HepG2 (cell line): ENCODE measurements around the gene TXNRD2. TPM values are rescaled to one million over a fixed set of nuclear protein-coding genes. Genes with fewer than 3 reads are reported as not detected.
A peak's percentile ranks its signal among the peaks of the same experiment; 100 is the strongest.

Source experiments
- ARID2 ChIP-seq: sonication (generic); formaldehyde crosslinking; IDR thresholded peaks from 2 replicates; pipeline ENCODE4 v1.8.1; 2022; ENCODE audit warnings: mild to moderate bottlenecking, missing genetic modification reagents, borderline replicate concordance
- CHD4 ChIP-seq: fragments of 200-600 bp; sonication (generic); IDR thresholded peaks from 2 replicates; pipeline ENCODE4 v1.7.0; 2017; ENCODE audit warnings: mild to moderate bottlenecking, low read length, borderline replicate concordance
- ELF4 ChIP-seq: sonication (generic); formaldehyde crosslinking; IDR thresholded peaks from 2 replicates; pipeline ENCODE4 v1.5.0; 2020; ENCODE audit warnings: missing genetic modification reagents, mild to moderate bottlenecking, moderate library complexity, borderline replicate concordance
- EP300 ChIP-seq, 3 experiments: sonication (generic) in 1 of 3; formaldehyde crosslinking in 1 of 3; IDR thresholded peaks; 2 replicates each; pipeline versions ENCODE4 v1.5.1 to v1.6.1; 2011 to 2020; ENCODE audit warnings: low read depth in 2 of 3, low read length in 2 of 3, borderline replicate concordance in 1 of 3, improper control_type of control experiment in 1 of 3, mild to moderate bottlenecking in 1 of 3, missing genetic modification reagents in 1 of 3, moderate library complexity in 1 of 3
- FOXM1 ChIP-seq: sonication (generic); formaldehyde crosslinking; IDR thresholded peaks from 2 replicates; pipeline ENCODE4 v1.5.0; 2020; ENCODE audit warnings: missing genetic modification reagents
- HNF1B ChIP-seq: sonication (generic); formaldehyde crosslinking; IDR thresholded peaks from 2 replicates; pipeline ENCODE4 v1.5.1; 2020; ENCODE audit warnings: mild to moderate bottlenecking, moderate library complexity, missing genetic modification reagents
- MTA1 ChIP-seq: sonication (generic); formaldehyde crosslinking; IDR thresholded peaks from 2 replicates; pipeline ENCODE4 v1.4.0; 2020; ENCODE audit warnings: missing genetic modification reagents, mild to moderate bottlenecking, borderline replicate concordance
- SP4 ChIP-seq: sonication (generic); formaldehyde crosslinking; IDR thresholded peaks from 2 replicates; pipeline ENCODE4 v1.8.1; 2023; ENCODE audit warnings: mild to moderate bottlenecking, missing genetic modification reagents
- ZBTB38 ChIP-seq: sonication (generic); formaldehyde crosslinking; IDR thresholded peaks from 2 replicates; pipeline ENCODE4 v1.5.1; 2020; ENCODE audit warnings: mild to moderate bottlenecking, missing genetic modification reagents
- ZBTB43 ChIP-seq: sonication (generic); formaldehyde crosslinking; conservative IDR thresholded peaks from 2 replicates; pipeline ENCODE4 v1.4.0; 2020; ENCODE audit warnings: missing genetic modification reagents
- ZBTB7A ChIP-seq: sonication (generic); formaldehyde crosslinking; IDR thresholded peaks from 2 replicates; pipeline ENCODE4 v1.8.0; 2022; ENCODE audit warnings: mild to moderate bottlenecking, missing genetic modification reagents
- ZNF574 ChIP-seq: sonication (generic); formaldehyde crosslinking; IDR thresholded peaks from 2 replicates; pipeline ENCODE4 v1.4.0; 2020; ENCODE audit warnings: missing genetic modification reagents
- polyA plus RNA-seq, 8 experiments: library from polyadenylated mRNA; depleted of rRNA in 3 of 8; stranded (reverse) in 7 of 8; unstranded in 1 of 8; fragments of >200 nt; fragmentation: Illumina TruSeq in 4 of 8; extraction: Trizol in 4 of 8; gene quantifications; 2 replicates each; pipeline versions ENCODE4 v1.2.1 to v1.2.3, GENCODE V29; 2011 to 2016; ENCODE audit warnings: low read depth in 4 of 8, missing spikeins in 1 of 8, mixed read lengths in 1 of 8; ENCODE audit not compliant: insufficient read depth in 1 of 8
- total RNA-seq, 5 experiments: library from RNA; depleted of rRNA; stranded (reverse); fragments of >200 nt; fragmentation: Illumina TruSeq; extraction: Trizol; gene quantifications; 2 replicates each; pipeline ENCODE4 v1.2.3, GENCODE V29; 2016; ENCODE audit warnings: low read depth in 1 of 5
- TF ChIP-seq, protein P1 (sequence below): sonication (generic); formaldehyde crosslinking; IDR thresholded peaks from 2 replicates; pipeline ENCODE4 v1.4.0; 2020; ENCODE audit warnings: low read depth, mild to moderate bottlenecking, missing genetic modification reagents
- TF ChIP-seq, protein P2 (sequence below): IDR thresholded peaks from 2 replicates; pipeline ENCODE4 v1.6.1; 2012; ENCODE audit warnings: inconsistent platforms
- TF ChIP-seq, protein P3 (sequence below): sonication (generic); formaldehyde crosslinking; conservative IDR thresholded peaks from 2 replicates; pipeline ENCODE4 v1.8.0; 2022; ENCODE audit warnings: missing genetic modification reagents

Gene TXNRD2
- total and polyA plus RNA-seq, 2 of the 13 experiments (the other 11 are each of a cell fraction or from before 2014, with no cell fraction given), result 17.5 to 18.6 TPM

DNA sequence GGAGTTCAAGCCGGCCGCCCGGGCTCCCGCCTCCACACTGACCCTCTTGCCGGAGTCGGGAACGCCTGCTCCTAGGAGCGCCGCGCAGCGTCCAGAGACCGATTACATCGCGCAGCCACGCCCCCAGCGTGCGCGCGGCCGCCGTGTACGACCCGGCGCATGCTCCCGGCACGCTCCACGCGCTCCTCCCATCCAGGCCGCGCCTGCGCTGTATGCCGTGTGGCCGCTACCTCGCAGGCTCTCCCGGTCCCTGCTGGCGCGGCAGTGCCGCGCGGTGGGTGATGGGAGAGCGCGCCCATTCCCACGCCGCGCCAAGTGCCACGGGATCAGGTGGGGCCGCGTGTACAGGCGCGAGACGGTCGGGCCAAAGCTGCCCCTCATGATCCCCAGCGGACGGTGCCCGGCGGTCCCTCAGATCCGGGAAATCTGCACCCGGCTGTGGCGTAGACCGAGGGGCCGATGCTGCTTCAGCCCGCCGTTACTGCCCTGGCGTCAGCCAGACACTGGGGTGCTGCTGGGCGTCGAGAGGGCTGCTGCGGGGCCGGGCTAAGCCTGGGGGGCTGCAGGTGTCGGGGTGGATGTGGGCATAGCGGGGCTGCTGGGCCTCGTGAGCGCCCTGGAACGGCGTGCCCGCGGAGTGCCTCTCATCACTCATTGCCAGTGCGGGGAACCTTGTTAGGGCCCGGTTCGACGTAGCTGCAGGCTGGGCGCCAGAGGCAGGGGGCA lies 86.7 kb downstream of the TXNRD2 start, which contains the start of the genes GNB1L and RTL10 (continued):
- TF ChIP-seq ARID2 (CRISPR knock-in tag) (no peak), CHD4 (no peak), ELF4 (CRISPR knock-in tag) (0 out of 2 replicates have a peak, but pooled peaks have one; percentile 10), ZBTB43 (peak; percentile 95), FOXM1 (CRISPR knock-in tag) (0 out of 2 replicates have a peak, but pooled peaks have one; percentile 65), MTA1 (peak; percentile 67; the same call in 1 of the 2 replicates), ZBTB38 (CRISPR knock-in tag) (peak; percentile 87), ZNF574 (CRISPR knock-in tag) (peak; percentile 77), HNF1B (peak; percentile 75), EP300 (IDR thresholded peaks at IDR 0.05; ENCODE audit: low read depth in 2 of 2, low read length in 2 of 2) (0 out of 4 replicates have a peak, but pooled peaks of 1 of the 2 experiments have one; percentile 7), EP300 (CRISPR knock-in tag; IDR thresholded peaks at IDR 0.05; ENCODE audit: borderline replicate concordance) (peak; percentile 48), ZBTB7A (CRISPR knock-in tag) (0 out of 2 replicates have a peak, but pooled peaks have one; percentile 12), SP4 (peak; percentile 82; the same call in 1 of the 2 replicates)
- TF ChIP-seq, protein P1, sequence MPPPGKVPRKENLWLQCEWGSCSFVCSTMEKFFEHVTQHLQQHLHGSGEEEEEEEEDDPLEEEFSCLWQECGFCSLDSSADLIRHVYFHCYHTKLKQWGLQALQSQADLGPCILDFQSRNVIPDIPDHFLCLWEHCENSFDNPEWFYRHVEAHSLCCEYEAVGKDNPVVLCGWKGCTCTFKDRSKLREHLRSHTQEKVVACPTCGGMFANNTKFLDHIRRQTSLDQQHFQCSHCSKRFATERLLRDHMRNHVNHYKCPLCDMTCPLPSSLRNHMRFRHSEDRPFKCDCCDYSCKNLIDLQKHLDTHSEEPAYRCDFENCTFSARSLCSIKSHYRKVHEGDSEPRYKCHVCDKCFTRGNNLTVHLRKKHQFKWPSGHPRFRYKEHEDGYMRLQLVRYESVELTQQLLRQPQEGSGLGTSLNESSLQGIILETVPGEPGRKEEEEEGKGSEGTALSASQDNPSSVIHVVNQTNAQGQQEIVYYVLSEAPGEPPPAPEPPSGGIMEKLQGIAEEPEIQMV, result peak; percentile 70
- TF ChIP-seq, protein P2, sequence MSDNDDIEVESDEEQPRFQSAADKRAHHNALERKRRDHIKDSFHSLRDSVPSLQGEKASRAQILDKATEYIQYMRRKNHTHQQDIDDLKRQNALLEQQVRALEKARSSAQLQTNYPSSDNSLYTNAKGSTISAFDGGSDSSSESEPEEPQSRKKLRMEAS, result peak; percentile 92
- TF ChIP-seq, protein P3, sequence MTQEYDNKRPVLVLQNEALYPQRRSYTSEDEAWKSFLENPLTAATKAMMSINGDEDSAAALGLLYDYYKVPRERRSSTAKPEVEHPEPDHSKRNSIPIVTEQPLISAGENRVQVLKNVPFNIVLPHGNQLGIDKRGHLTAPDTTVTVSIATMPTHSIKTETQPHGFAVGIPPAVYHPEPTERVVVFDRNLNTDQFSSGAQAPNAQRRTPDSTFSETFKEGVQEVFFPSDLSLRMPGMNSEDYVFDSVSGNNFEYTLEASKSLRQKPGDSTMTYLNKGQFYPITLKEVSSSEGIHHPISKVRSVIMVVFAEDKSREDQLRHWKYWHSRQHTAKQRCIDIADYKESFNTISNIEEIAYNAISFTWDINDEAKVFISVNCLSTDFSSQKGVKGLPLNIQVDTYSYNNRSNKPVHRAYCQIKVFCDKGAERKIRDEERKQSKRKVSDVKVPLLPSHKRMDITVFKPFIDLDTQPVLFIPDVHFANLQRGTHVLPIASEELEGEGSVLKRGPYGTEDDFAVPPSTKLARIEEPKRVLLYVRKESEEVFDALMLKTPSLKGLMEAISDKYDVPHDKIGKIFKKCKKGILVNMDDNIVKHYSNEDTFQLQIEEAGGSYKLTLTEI, result no peak
